Gastroesophageal sphincter (tissue), 4 donors: ENCODE data around the gene GIPC1. TPM values are rescaled to one million over a fixed set of nuclear protein-coding genes. Genes with fewer than 3 reads are reported as not detected.

ENCODE experiments used
- ATAC-seq: fragments of 150-250 bp; one replicate; pipeline ENCODE4 v1.9.1; 2016; ENCODE audit warnings: mild to moderate bottlenecking, moderate library complexity
- H3K27ac ChIP-seq, 4 donors: fragments of 200-600 bp; sonication (generic) in 3 of 4; 1 replicate in 3 of 4; 2 replicates in 1 of 4; pipeline ENCODE4 v1.5.1; 2016 to 2019
- H3K27me3 ChIP-seq: fragments of 200-600 bp; sonication (generic); one replicate; pipeline ENCODE4 v1.5.1; 2019
- H3K36me3 ChIP-seq, 2 donors: fragments of 200-600 bp; sonication (generic); one replicate each; pipeline ENCODE4 v1.5.1; 2019; ENCODE audit warnings: control low read depth in 1 of 2
- H3K4me1 ChIP-seq, 3 donors: fragments of 200-600 bp; sonication (generic); 1 replicate in 2 of 3; 2 replicates in 1 of 3; pipeline ENCODE4 v1.5.1; 2016 to 2019; ENCODE audit warnings: control low read depth in 2 of 3
- H3K4me3 ChIP-seq, 2 donors: fragments of 200-600 bp; sonication (generic); one replicate each; pipeline ENCODE4 v1.5.1; 2019; ENCODE audit warnings: mild to moderate bottlenecking in 1 of 2, moderate library complexity in 1 of 2
- H3K9me3 ChIP-seq, 3 donors: fragments of 200-600 bp; sonication (generic); one replicate each; pipeline ENCODE4 v1.5.1; 2017 to 2019; ENCODE audit warnings: control low read depth in 2 of 3
- CTCF ChIP-seq, 4 experiments: fragments of 200-600 bp in 2 of 4; fragments of 450-650 bp in 2 of 4; sonication (generic) in 1 of 4; IDR thresholded peaks; one replicate each; pipeline ENCODE4 v1.5.1; 2017 to 2019; ENCODE audit warnings: antibody characterized with exemption in 4 of 4, mild to moderate bottlenecking in 2 of 4, moderate library complexity in 2 of 4
- EP300 ChIP-seq: sonication (generic); formaldehyde crosslinking; IDR thresholded peaks from one replicate; pipeline ENCODE4 v1.6.1; 2017; ENCODE audit warnings: antibody characterized with exemption, mild to moderate bottlenecking
- POLR2A ChIP-seq, 2 donors: fragments of 450-650 bp; IDR thresholded peaks; one replicate each; pipeline ENCODE4 v1.6.1; 2017; ENCODE audit warnings: antibody characterized with exemption in 2 of 2, mild to moderate bottlenecking in 2 of 2, moderate library complexity in 1 of 2
- POLR2AphosphoS5 ChIP-seq: sonication (generic); formaldehyde crosslinking; IDR thresholded peaks from one replicate; pipeline ENCODE4 v1.6.1; 2017; ENCODE audit warnings: antibody characterized with exemption
- WGBS, 2 donors: methylation state at CpG; one replicate each; pipeline ENCODE4 v1.1.5; 2018; ENCODE audit warnings: low coverage in 1 of 2; 5-methylcytosine and 5-hydroxymethylcytosine counted together
- total RNA-seq, 4 donors: library from RNA; depleted of rRNA; stranded (reverse); fragments of >200 nt; gene quantifications; one replicate each; pipeline ENCODE4 v1.1.0, GENCODE V29; 2016

The GIPC1 gene
- total RNA-seq, 4 donors from 2014 or later: 63.8 to 115 (median 78.3) TPM

DNA sequence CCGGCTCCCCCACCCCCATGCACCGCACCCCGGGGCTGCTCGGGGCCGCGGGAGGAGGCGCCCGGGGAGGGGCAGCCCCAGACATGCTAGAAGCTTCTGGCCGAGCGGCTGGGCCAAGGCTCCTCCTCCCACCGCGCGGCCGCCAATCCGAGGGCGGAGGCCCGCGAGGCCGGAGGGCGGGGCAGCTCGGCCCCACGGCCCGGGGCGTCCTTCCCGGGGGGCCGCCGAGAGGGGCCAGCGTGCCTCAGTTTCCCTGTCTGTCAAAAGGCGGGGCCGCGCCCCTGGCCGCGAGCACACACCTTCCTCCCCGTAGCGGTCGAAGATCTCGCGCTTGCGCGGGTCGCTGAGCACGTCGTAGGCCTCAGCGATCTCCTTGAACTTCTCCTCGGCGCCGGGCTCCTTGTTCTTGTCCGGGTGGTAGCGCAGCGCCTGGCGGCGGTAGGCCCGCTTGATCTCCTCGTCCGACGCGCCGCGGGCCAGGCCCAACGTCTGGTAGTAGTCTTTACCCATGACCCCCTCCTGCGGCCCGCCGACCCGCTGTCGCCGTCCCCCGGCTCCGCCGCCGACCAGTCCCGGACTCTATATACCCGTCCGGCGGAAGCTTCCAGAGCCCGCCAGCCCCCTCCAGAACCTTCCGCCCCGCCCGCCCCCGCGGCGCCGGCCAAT lies 22.0 kb upstream of the GIPC1 start, which contains the start of gene DNAJB1:
TSS of gene DNAJB1 (minus strand) at position 558 of the 666 bp plus-strand sequence. CDS start at position 510, 48 bp downstream.
- peak; percentile 90 for ATAC-seq
- Histone ChIP-seq H3K4me3 (peak within 1 kb of the TSS; percentile 82 to 94), H3K4me1 (peaks cover 0 to 50% (median 30%) of the 10 kb centered on the region in 3 donors), H3K9me3 (no peaks in the 10 kb centered on the region), H3K27ac (peak within 1 kb of the TSS; percentile 96 to 99 (median 98)), H3K27me3 (no peaks in the 10 kb centered on the region), H3K36me3 (peaks cover 0 to 39% of the 10 kb centered on the region in 2 donors)
- no peak for TF ChIP-seq EP300
- peak; percentile 95 for TF ChIP-seq POLR2AphosphoS5
- peak; percentile 97 to 98 for TF ChIP-seq POLR2A (IDR thresholded peaks at IDR 0.05)
- WGBS, 2 donors: 2% methylated on average over 9 of the region's 82 CpGs; no CpG with 5 or more reads in 1 of the 2 donors

- no peak for ATAC-seq
- no peaks in the 10 kb centered on the region for H3K27me3 ChIP-seq
- WGBS, 2 donors: 2% methylated on average over 9 of the region's 32 CpGs; no CpG with 5 or more reads in 1 of the 2 donors
- no peaks in the 10 kb centered on the region for H3K9me3 ChIP-seq
- peaks cover 0 to 50% (median 30%) of the 10 kb centered on the region in 3 donors for H3K4me1 ChIP-seq
- TF ChIP-seq POLR2AphosphoS5: no peak
- TF ChIP-seq EP300: no peak
- TF ChIP-seq POLR2A (IDR thresholded peaks at IDR 0.05): no peak
- TF ChIP-seq CTCF (IDR thresholded peaks at IDR 0.05): no peak
- peak overlapping the region; percentile 82 to 94 for H3K4me3 ChIP-seq
- H3K27ac ChIP-seq: peak overlapping the region; percentile 96 to 99 (median 98)
- H3K36me3 ChIP-seq: peaks cover 0 to 41% of the 10 kb centered on the region in 2 donors
Measured at GRCh38 chr19:14517446-14517839, 21.5 kb upstream of the GIPC1 start.

GRCh38 chr19:14516746-14517438 lies 21.0 kb upstream of the GIPC1 start:
- peaks cover 0 to 41% of the 10 kb centered on the region in 2 donors for H3K36me3 ChIP-seq
- TF ChIP-seq POLR2AphosphoS5 (no peak), EP300 (no peak), CTCF (IDR thresholded peaks at IDR 0.05) (no peak), POLR2A (IDR thresholded peaks at IDR 0.05) (no peak)
- ATAC-seq: no peak
- peak overlapping the region; percentile 82 to 94 for H3K4me3 ChIP-seq
- no peaks in the 10 kb centered on the region for H3K9me3 ChIP-seq
- peak overlapping the region; percentile 96 to 99 (median 98) for H3K27ac ChIP-seq
- no peaks in the 10 kb centered on the region for H3K27me3 ChIP-seq
- H3K4me1 ChIP-seq: peaks cover 0 to 50% (median 30%) of the 10 kb centered on the region in 3 donors
- 7 to 16% methylated on average over 3 to 12 of the region's 22 CpGs for WGBS, 2 donors

DNA sequence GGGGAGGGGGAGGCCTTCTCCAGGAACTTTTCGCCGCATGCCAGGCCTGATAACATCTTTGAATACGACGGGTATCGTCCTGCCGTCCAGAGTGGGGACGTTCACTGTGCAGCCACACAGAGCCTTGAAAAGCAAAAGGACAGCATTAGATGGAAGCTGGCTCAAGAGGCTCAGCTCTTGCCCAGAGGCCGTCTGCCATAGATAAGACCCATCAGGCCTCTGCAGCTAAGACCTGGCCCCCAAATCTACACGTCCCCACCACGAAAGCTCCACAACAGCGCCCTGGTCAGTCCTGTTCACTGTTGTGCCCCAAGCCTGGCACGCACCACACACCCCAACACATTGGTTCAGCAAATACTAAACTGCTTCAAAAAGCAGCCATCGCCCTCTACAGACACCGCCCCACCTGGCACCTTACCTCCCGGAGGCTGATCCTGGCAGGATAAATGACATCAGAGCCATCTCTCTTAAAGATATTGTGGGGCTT lies 20.2 kb upstream of the GIPC1 start:
- Histone ChIP-seq H3K27ac (peak overlapping the region in 3 of 4 donors; percentile 55 to 99 (median 99)), H3K4me3 (peak overlapping the region; percentile 82 to 94), H3K9me3 (no peaks in the 10 kb centered on the region), H3K27me3 (no peaks in the 10 kb centered on the region), H3K36me3 (peaks cover 0 to 41% of the 10 kb centered on the region in 2 donors), H3K4me1 (peaks cover 0 to 53% (median 30%) of the 10 kb centered on the region in 3 donors)
- 62% methylated on average over 7 of the region's 15 CpGs; no CpG with 5 or more reads in 1 of the 2 donors for WGBS, 2 donors
- no peak for ATAC-seq
- no peak for TF ChIP-seq EP300
- no peak for TF ChIP-seq CTCF (IDR thresholded peaks at IDR 0.05)
- no peak for TF ChIP-seq POLR2AphosphoS5
- TF ChIP-seq POLR2A (IDR thresholded peaks at IDR 0.05): no peak

DNA sequence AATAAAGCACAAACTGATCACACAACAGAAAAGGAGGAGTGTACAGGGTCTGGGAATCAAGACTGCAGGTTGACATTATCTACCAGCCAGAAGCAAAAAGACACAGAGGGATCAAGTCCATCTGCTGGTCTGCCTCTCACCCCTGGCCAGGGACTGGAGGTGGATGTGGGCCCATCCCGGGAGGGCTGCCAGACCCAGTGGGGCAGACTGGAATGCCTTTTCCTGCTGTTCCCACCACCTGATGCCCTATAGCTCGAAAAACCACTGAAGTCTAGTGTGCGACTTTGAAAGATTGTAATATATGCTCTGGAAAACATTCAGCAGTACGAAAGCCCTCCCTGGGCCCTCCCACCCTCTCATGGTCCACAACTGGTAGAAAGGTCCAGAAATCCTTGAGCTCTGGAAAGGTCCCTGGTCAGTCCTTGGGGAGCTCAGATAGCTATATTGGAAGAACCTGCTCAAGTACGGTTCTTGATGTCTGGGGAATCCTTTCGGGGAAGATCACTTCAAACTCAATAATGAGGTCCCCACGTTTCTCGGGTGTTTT lies 19.6 kb upstream of the GIPC1 start:
- H3K4me3 ChIP-seq: peak overlapping the region in 1 of 2 donors; percentile 94
- H3K4me1 ChIP-seq: peaks cover 0 to 56% (median 30%) of the 10 kb centered on the region in 3 donors
- 45% methylated on average over 4 of the region's 8 CpGs; no CpG with 5 or more reads in 1 of the 2 donors for WGBS, 2 donors
- peak overlapping the region in 3 of 4 donors; percentile 48 to 99 (median 55) for H3K27ac ChIP-seq
- H3K9me3 ChIP-seq: no peaks in the 10 kb centered on the region
- TF ChIP-seq EP300 (no peak), POLR2AphosphoS5 (no peak), POLR2A (IDR thresholded peaks at IDR 0.05) (no peak), CTCF (IDR thresholded peaks at IDR 0.05) (no peak)
- ATAC-seq: no peak
- H3K27me3 ChIP-seq: no peaks in the 10 kb centered on the region
- peaks cover 0 to 41% of the 10 kb centered on the region in 2 donors for H3K36me3 ChIP-seq
